ENCODE results near the gene DPYSL3.

The DPYSL3 gene

GRCh38 chr5:147439254-147439653 is 70.6 kb downstream of the DPYSL3 start:
- DNase-seq (ENCODE audit: low read depth): no peak

- no peak for DNase-seq (ENCODE audit: low read depth)
Measured at GRCh38 chr5:147437161-147437596, 72.7 kb downstream of the DPYSL3 start.

GRCh38 chr5:147436596-147436995 is 73.3 kb downstream of the DPYSL3 start:
- no peak for DNase-seq (ENCODE audit: low read depth)

GRCh38 chr5:147434049-147434448 is 75.8 kb downstream of the DPYSL3 start:
- no peak for DNase-seq (ENCODE audit: low read depth)

- DNase-seq (ENCODE audit: low read depth): no peak
Measured at GRCh38 chr5:147432323-147432722, 77.5 kb downstream of the DPYSL3 start.

- no peak for DNase-seq (ENCODE audit: low read depth)
Measured at GRCh38 chr5:147431586-147431985, 78.3 kb downstream of the DPYSL3 start.

- DNase-seq (ENCODE audit: low read depth): no peak
Measured at GRCh38 chr5:147430628-147431027, 79.2 kb downstream of the DPYSL3 start.

- DNase-seq (ENCODE audit: low read depth): peak; percentile 61
Measured at GRCh38 chr5:147427521-147428401, 82.1 kb downstream of the DPYSL3 start.

- DNase-seq (ENCODE audit: low read depth): no peak
Measured at GRCh38 chr5:147426640-147427327, 83.1 kb downstream of the DPYSL3 start.

- no peak for DNase-seq (ENCODE audit: low read depth)
Measured at GRCh38 chr5:147418613-147419012, 91.3 kb downstream of the DPYSL3 start.

- peak; percentile 90 for DNase-seq (ENCODE audit: low read depth)
Measured at GRCh38 chr5:147417135-147417813, 92.6 kb downstream of the DPYSL3 start.

GRCh38 chr5:147415651-147416050 is 94.2 kb downstream of the DPYSL3 start:
- DNase-seq (ENCODE audit: low read depth): no peak

- DNase-seq (ENCODE audit: low read depth): no peak
Measured at GRCh38 chr5:147413266-147413665, 96.6 kb downstream of the DPYSL3 start.

- DNase-seq (ENCODE audit: low read depth): no peak
Measured at GRCh38 chr5:147412561-147412960, 97.3 kb downstream of the DPYSL3 start.

GRCh38 chr5:147411359-147412319 is 98.2 kb downstream of the DPYSL3 start:
- DNase-seq (ENCODE audit: low read depth): no peak

GRCh38 chr5:147410496-147411358 is 99.1 kb downstream of the DPYSL3 start:
- DNase-seq (ENCODE audit: low read depth): no peak

GRCh38 chr5:147408980-147409379 is 100.9 kb downstream of the DPYSL3 start:
- DNase-seq (ENCODE audit: low read depth): no peak

GRCh38 chr5:147407094-147407681 is 102.7 kb downstream of the DPYSL3 start:
- DNase-seq (ENCODE audit: low read depth): peak; percentile 81

- DNase-seq (ENCODE audit: low read depth): no peak
Measured at GRCh38 chr5:147406636-147407035, 103.2 kb downstream of the DPYSL3 start.

- no peak for DNase-seq (ENCODE audit: low read depth)
Measured at GRCh38 chr5:147404706-147405105, 105.2 kb downstream of the DPYSL3 start.

Measured in stromal cell of bone marrow (primary cell).